Measurements from ENCODE around the gene TMEM50A.
"Not testable (repeated sequence)": the region's sequence is repeated elsewhere in the genome, so short reads cannot be mapped to it uniquely, and the experiment has no call there.

TMEM50A gene

GRCh38 chr1:25308168-25308567, 30.0 kb upstream of the TMEM50A start:
- not testable (repeated sequence) for H3K4me1 ChIP-seq (ENCODE audit: insufficient read depth, poor library complexity, severe bottlenecking); H3K27me3 ChIP-seq (ENCODE audit: insufficient read depth, poor library complexity, severe bottlenecking); H3K9me3 ChIP-seq (ENCODE audit: severe bottlenecking); ATAC-seq (ENCODE audit: low read depth); H3K36me3 ChIP-seq (ENCODE audit: low read depth); H3K4me3 ChIP-seq (ENCODE audit: severe bottlenecking); DNase-seq (ENCODE audit: low spot score); H3K27ac ChIP-seq (ENCODE audit: poor library complexity, severe bottlenecking)

DNA sequence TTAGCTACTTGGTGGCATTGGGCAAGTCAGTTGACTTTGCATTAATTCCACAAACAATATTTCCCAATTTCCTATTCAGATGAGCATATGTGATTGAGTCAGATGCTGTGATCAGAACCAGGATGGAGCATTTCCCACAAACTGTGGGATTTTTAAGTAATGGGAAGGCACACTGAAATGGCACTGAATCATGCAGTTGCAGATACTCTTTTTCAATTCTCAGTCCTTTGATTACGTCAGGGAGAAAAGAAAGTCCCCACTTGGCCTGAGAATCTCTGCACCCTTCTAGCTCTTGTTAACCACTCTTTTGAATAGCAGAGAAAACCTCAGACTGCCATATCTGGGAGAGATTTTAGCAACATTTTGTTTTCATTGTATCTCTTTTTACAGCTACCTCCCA, 29.0 kb upstream of the TMEM50A start:
- not testable (repeated sequence) for ATAC-seq (ENCODE audit: low read depth); DNase-seq (ENCODE audit: low spot score); H3K27me3 ChIP-seq (ENCODE audit: insufficient read depth, poor library complexity, severe bottlenecking); H3K36me3 ChIP-seq (ENCODE audit: low read depth); H3K9me3 ChIP-seq (ENCODE audit: severe bottlenecking); H3K27ac ChIP-seq (ENCODE audit: poor library complexity, severe bottlenecking); H3K4me1 ChIP-seq (ENCODE audit: insufficient read depth, poor library complexity, severe bottlenecking); H3K4me3 ChIP-seq (ENCODE audit: severe bottlenecking)

GRCh38 chr1:25309486-25309885, 28.6 kb upstream of the TMEM50A start:
- H3K27me3 ChIP-seq (ENCODE audit: insufficient read depth, poor library complexity, severe bottlenecking); ATAC-seq (ENCODE audit: low read depth); H3K4me3 ChIP-seq (ENCODE audit: severe bottlenecking); H3K9me3 ChIP-seq (ENCODE audit: severe bottlenecking); DNase-seq (ENCODE audit: low spot score); H3K36me3 ChIP-seq (ENCODE audit: low read depth); H3K27ac ChIP-seq (ENCODE audit: poor library complexity, severe bottlenecking); H3K4me1 ChIP-seq (ENCODE audit: insufficient read depth, poor library complexity, severe bottlenecking): not testable (repeated sequence)

DNA sequence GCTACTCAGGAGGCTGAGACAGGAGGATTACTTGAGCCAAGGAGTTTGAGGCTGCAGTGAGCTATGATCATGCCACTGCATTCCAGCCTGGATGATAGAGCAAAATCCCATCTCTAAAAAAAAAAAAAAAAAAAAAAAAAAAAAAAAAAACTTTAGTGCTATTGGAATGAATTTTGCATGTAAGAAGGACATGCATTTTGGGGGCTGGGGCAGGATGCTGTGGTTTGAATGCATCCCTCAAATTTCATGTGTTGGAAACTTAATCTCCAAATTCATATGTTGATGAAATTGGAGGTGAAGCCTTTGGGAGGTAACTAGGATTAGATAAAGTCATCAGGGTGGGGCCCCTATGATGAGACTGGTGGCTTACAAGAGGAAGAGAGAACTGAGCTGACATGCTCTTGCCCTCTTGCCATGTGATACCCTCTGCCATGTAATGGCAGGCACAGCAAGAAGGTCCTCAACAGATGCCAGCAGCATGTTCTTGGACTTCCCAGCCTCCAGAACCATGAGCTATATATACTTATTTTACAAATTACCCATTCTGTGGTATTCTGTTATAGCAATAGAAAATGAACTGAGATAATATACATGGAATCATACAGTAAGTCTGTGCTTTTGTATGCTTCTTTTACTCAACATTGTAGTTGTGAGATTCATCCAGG, 25.2 kb upstream of the TMEM50A start:
- H3K4me3 ChIP-seq (ENCODE audit: severe bottlenecking); H3K4me1 ChIP-seq (ENCODE audit: insufficient read depth, poor library complexity, severe bottlenecking); H3K9me3 ChIP-seq (ENCODE audit: severe bottlenecking); H3K27me3 ChIP-seq (ENCODE audit: insufficient read depth, poor library complexity, severe bottlenecking); DNase-seq (ENCODE audit: low spot score); ATAC-seq (ENCODE audit: low read depth); H3K36me3 ChIP-seq (ENCODE audit: low read depth); H3K27ac ChIP-seq (ENCODE audit: poor library complexity, severe bottlenecking): not testable (repeated sequence)

- H3K36me3 ChIP-seq (ENCODE audit: low read depth); H3K4me1 ChIP-seq (ENCODE audit: insufficient read depth, poor library complexity, severe bottlenecking); H3K4me3 ChIP-seq (ENCODE audit: severe bottlenecking); DNase-seq (ENCODE audit: low spot score); H3K27me3 ChIP-seq (ENCODE audit: insufficient read depth, poor library complexity, severe bottlenecking); H3K9me3 ChIP-seq (ENCODE audit: severe bottlenecking): not testable (repeated sequence)
- ATAC-seq (ENCODE audit: low read depth): peak; percentile 94
- H3K27ac ChIP-seq (ENCODE audit: poor library complexity, severe bottlenecking): peak overlapping the region; percentile 86
These were observed 17.7 kb upstream of the TMEM50A start for GRCh38 chr1:25320314-25320938.

DNA sequence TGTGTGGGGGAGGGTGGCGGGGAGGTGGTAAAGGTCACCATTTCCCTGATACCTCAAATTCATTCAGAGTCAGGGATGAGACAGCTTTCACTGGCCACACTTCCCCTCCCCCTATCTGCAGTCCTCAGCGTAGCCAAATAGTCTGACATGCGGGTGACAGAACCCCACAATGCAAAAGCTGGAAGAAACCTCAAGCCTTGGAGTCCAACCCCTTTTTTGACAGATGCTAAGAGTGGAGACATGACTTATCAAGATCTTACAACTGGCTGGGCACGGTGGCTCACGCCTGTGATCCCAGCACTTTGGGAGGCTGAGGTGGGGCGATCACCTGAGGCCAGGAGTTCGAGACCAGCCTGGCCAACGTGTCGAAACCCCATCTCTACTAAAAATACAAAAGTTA, 16.0 kb upstream of the TMEM50A start:
- ATAC-seq (ENCODE audit: low read depth); H3K4me3 ChIP-seq (ENCODE audit: severe bottlenecking); H3K9me3 ChIP-seq (ENCODE audit: severe bottlenecking); DNase-seq (ENCODE audit: low spot score); H3K36me3 ChIP-seq (ENCODE audit: low read depth); H3K4me1 ChIP-seq (ENCODE audit: insufficient read depth, poor library complexity, severe bottlenecking); H3K27ac ChIP-seq (ENCODE audit: poor library complexity, severe bottlenecking); H3K27me3 ChIP-seq (ENCODE audit: insufficient read depth, poor library complexity, severe bottlenecking): not testable (repeated sequence)

DNA sequence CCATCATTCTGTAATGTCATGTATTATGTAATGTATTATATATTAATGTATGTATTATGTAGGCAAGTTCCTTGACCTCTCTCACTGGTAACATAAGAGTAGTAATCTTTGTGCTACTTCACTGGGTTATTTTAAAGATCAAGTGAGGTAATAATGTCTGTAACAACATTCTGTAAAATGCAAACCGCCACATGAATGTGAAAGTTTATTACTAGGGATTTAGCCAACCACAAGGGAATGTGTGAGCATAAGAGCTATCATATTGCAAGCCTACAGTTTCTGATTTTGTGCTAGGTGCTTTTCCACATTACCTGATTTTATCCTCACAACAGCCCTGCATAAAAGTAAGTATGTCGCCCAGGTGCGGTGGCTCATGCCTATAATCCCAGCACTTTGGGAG, 13.7 kb upstream of the TMEM50A start:
- not testable (repeated sequence) for ATAC-seq (ENCODE audit: low read depth); H3K4me1 ChIP-seq (ENCODE audit: insufficient read depth, poor library complexity, severe bottlenecking); DNase-seq (ENCODE audit: low spot score); H3K27ac ChIP-seq (ENCODE audit: poor library complexity, severe bottlenecking); H3K36me3 ChIP-seq (ENCODE audit: low read depth); H3K9me3 ChIP-seq (ENCODE audit: severe bottlenecking); H3K4me3 ChIP-seq (ENCODE audit: severe bottlenecking); H3K27me3 ChIP-seq (ENCODE audit: insufficient read depth, poor library complexity, severe bottlenecking)

DNA sequence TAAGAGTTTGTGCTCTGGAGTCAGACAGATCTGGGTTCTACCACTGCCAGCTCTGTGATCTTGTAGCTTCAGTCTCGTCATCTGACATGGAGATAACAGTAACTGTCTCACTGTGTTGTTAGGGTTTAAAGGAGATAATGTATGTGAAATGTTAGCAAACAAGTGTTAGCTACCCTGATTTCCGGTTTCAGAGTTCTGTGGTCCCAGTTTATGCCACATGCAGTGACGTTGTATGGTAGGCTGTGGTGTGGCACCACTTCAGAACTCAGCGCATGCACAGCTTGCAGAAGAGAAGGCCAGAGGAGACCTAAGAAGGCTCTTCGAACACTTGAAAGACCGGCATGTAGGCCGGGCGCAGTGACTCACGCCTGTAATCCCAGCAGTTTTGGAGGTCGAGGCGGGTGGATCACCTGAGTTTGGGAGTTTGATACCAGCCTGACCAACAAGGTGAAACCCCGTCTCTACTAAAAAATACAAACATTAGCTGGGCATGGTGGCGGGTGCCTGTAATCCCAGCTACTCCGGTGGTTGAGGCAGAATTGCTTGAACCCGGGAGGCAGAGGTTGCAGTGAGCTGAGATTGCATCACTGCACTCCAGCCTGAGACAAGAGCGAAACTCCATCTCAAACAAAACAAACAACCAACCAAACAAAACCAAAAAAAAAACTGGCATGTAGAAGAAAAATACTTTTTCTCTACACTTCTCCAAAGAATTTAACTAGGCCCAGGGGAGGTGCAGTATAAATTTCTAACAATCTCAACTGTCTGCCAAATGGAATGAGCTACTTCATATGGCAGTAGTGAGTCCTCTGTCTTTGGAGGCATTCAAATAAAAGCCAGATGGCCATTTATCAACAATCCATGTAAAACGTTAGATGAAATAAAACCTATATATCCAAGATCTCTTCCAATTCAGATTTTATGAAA, 10.0 kb upstream of the TMEM50A start:
- H3K36me3 ChIP-seq (ENCODE audit: low read depth); H3K27me3 ChIP-seq (ENCODE audit: insufficient read depth, poor library complexity, severe bottlenecking); H3K27ac ChIP-seq (ENCODE audit: poor library complexity, severe bottlenecking); H3K4me3 ChIP-seq (ENCODE audit: severe bottlenecking); ATAC-seq (ENCODE audit: low read depth); DNase-seq (ENCODE audit: low spot score); H3K9me3 ChIP-seq (ENCODE audit: severe bottlenecking); H3K4me1 ChIP-seq (ENCODE audit: insufficient read depth, poor library complexity, severe bottlenecking): not testable (repeated sequence)

- not testable (repeated sequence) for H3K4me3 ChIP-seq (ENCODE audit: severe bottlenecking); DNase-seq (ENCODE audit: low spot score); H3K27me3 ChIP-seq (ENCODE audit: insufficient read depth, poor library complexity, severe bottlenecking); ATAC-seq (ENCODE audit: low read depth); H3K36me3 ChIP-seq (ENCODE audit: low read depth); H3K27ac ChIP-seq (ENCODE audit: poor library complexity, severe bottlenecking); H3K9me3 ChIP-seq (ENCODE audit: severe bottlenecking); H3K4me1 ChIP-seq (ENCODE audit: insufficient read depth, poor library complexity, severe bottlenecking)
These were observed 9.3 kb upstream of the TMEM50A start for GRCh38 chr1:25328791-25329185.

DNA sequence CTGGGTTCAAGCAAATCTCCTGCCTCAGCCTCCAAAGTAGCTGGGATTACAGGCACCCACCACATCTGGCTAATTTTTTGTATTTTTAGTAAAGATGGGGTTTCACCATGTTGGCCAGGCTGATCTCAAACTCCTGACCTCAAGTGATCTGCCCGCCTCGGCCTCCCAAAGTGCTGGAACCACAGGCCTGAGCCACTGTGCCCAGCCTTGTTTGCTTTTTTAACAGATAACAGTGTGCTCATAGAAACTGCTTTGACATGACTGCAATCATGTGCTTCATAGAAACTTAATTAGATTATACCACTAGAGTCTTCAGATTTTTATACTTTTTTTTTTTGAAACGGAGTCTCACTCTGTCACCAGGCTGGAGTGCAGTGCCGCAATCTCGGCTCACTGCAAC, 8.8 kb upstream of the TMEM50A start:
- not testable (repeated sequence) for H3K27me3 ChIP-seq (ENCODE audit: insufficient read depth, poor library complexity, severe bottlenecking); H3K36me3 ChIP-seq (ENCODE audit: low read depth); H3K27ac ChIP-seq (ENCODE audit: poor library complexity, severe bottlenecking); ATAC-seq (ENCODE audit: low read depth); DNase-seq (ENCODE audit: low spot score); H3K4me3 ChIP-seq (ENCODE audit: severe bottlenecking); H3K4me1 ChIP-seq (ENCODE audit: insufficient read depth, poor library complexity, severe bottlenecking); H3K9me3 ChIP-seq (ENCODE audit: severe bottlenecking)

Data from RWPE2 (cell line).